ENCODE results near the gene PDE4A. TPM values are rescaled to one million over a fixed set of nuclear protein-coding genes. Genes with fewer than 3 reads are reported as not detected.
A peak's percentile ranks its signal among the peaks of the same experiment; 100 is the strongest.

Gene PDE4A
- total and polyA plus RNA-seq, 2 of the 13 experiments (the other 11 are each of a cell fraction or from before 2014, with no cell fraction given), result 1.1 to 4.1 TPM

DNA sequence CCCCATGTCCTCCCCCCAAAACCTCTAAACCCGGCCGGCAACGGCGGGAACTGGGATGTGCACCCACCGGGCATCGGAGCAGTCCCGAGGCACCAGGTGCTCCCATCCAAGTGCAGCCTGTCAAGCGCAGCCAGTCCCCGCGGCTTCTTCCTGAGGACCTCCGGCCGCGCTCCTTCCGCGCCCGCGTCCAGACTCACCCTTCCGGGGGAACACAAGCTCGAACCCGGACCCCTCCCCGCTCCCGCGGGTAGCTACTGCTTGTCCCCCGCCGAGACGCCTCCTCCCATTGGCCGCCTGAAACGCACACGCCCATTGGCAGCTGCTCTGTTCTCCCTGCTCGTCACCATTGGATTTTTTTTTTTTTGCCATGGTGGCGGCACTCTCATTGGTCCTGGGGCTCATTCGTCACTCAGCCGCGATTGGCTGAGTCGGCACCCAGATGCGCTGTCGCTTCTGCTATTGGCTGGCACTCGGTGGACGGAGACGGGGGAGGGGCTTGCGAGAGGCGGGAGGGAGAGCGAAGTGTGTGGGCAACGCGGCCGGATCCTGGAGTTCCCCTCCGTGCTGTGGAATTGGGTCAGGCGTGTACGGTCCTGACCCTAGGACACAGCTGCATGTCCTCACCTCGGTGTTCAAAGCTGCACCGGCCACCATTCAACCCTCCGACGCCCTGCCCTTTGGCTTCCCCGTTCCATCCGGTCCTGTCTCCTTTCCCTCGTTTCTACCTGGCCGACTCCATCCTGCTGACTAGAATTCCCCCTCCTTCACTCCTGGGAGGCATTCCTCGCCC, 39.8 kb upstream of the PDE4A start, which contains the start of gene TYK2 (continued):
- TF ChIP-seq, protein P1, sequence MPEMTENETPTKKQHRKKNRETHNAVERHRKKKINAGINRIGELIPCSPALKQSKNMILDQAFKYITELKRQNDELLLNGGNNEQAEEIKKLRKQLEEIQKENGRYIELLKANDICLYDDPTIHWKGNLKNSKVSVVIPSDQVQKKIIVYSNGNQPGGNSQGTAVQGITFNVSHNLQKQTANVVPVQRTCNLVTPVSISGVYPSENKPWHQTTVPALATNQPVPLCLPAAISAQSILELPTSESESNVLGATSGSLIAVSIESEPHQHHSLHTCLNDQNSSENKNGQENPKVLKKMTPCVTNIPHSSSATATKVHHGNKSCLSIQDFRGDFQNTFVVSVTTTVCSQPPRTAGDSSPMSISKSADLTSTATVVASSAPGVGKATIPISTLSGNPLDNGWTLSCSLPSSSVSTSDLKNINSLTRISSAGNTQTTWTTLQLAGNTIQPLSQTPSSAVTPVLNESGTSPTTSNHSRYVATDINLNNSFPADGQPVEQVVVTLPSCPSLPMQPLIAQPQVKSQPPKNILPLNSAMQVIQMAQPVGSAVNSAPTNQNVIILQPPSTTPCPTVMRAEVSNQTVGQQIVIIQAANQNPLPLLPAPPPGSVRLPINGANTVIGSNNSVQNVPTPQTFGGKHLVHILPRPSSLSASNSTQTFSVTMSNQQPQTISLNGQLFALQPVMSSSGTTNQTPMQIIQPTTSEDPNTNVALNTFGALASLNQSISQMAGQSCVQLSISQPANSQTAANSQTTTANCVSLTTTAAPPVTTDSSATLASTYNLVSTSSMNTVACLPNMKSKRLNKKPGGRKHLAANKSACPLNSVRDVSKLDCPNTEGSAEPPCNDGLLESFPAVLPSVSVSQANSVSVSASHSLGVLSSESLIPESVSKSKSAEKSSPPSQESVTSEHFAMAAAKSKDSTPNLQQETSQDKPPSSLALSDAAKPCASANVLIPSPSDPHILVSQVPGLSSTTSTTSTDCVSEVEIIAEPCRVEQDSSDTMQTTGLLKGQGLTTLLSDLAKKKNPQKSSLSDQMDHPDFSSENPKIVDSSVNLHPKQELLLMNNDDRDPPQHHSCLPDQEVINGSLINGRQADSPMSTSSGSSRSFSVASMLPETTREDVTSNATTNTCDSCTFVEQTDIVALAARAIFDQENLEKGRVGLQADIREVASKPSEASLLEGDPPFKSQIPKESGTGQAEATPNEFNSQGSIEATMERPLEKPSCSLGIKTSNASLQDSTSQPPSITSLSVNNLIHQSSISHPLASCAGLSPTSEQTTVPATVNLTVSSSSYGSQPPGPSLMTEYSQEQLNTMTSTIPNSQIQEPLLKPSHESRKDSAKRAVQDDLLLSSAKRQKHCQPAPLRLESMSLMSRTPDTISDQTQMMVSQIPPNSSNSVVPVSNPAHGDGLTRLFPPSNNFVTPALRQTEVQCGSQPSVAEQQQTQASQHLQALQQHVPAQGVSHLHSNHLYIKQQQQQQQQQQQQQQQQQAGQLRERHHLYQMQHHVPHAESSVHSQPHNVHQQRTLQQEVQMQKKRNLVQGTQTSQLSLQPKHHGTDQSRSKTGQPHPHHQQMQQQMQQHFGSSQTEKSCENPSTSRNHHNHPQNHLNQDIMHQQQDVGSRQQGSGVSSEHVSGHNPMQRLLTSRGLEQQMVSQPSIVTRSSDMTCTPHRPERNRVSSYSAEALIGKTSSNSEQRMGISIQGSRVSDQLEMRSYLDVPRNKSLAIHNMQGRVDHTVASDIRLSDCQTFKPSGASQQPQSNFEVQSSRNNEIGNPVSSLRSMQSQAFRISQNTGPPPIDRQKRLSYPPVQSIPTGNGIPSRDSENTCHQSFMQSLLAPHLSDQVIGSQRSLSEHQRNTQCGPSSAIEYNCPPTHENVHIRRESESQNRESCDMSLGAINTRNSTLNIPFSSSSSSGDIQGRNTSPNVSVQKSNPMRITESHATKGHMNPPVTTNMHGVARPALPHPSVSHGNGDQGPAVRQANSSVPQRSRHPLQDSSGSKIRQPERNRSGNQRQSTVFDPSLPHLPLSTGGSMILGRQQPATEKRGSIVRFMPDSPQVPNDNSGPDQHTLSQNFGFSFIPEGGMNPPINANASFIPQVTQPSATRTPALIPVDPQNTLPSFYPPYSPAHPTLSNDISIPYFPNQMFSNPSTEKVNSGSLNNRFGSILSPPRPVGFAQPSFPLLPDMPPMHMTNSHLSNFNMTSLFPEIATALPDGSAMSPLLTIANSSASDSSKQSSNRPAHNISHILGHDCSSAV (CRISPR knock-in tag; IDR thresholded peaks at IDR 0.05; ENCODE audit: borderline replicate concordance), result no peak
- TF ChIP-seq NONO (IDR thresholded peaks at IDR 0.05) (no peak), NONO (CRISPR knock-in tag; conservative IDR thresholded peaks at IDR 0.05) (peak; percentile 81), ZSCAN21 (CRISPR knock-in tag; IDR thresholded peaks at IDR 0.05; ENCODE audit: borderline replicate concordance) (peak; percentile 31; the same call in 1 of the 2 replicates), NFYC (CRISPR knock-in tag; IDR thresholded peaks at IDR 0.05) (peak; percentile 99), PPARG (CRISPR knock-in tag; conservative IDR thresholded peaks at IDR 0.05) (0 out of 2 replicates have a peak, but pooled peaks have one; percentile 14), KLF16 (CRISPR knock-in tag; IDR thresholded peaks at IDR 0.05) (peak in 1 of 2 experiments; percentile 48; a peak in 1 of 4 replicates), CCDC6 (CRISPR knock-in tag; IDR thresholded peaks at IDR 0.05) (peak; percentile 65), ZNF564 (CRISPR knock-in tag; IDR thresholded peaks at IDR 0.05) (peak; percentile 55; the same call in 1 of the 2 replicates), TCF12 (IDR thresholded peaks at IDR 0.05) (no peak), TCF12 (CRISPR knock-in tag; IDR thresholded peaks at IDR 0.05) (no peak), MTA1 (CRISPR knock-in tag; IDR thresholded peaks at IDR 0.05; ENCODE audit: borderline replicate concordance) (0 out of 2 replicates have a peak, but pooled peaks have one; percentile 33), ZNF543 (CRISPR knock-in tag; IDR thresholded peaks at IDR 0.05) (no peak), CEBPB (IDR thresholded peaks at IDR 0.05; ENCODE audit: borderline replicate concordance, low read depth, low read length) (no peak), ZNF678 (CRISPR knock-in tag; IDR thresholded peaks at IDR 0.05) (0 out of 2 replicates have a peak, but pooled peaks have one; percentile 4), SMAD9 (CRISPR knock-in tag; IDR thresholded peaks at IDR 0.05) (no peak), JDP2 (CRISPR knock-in tag; IDR thresholded peaks at IDR 0.05; ENCODE audit: borderline replicate concordance) (no peak; the same call in 1 of the 2 replicates), RFX1 (IDR thresholded peaks at IDR 0.05) (peak; percentile 10; the same call in 1 of the 2 replicates), THYN1 (CRISPR knock-in tag; IDR thresholded peaks at IDR 0.05; ENCODE audit: borderline replicate concordance, low read depth) (no peak)
- TF ChIP-seq, protein P2, sequence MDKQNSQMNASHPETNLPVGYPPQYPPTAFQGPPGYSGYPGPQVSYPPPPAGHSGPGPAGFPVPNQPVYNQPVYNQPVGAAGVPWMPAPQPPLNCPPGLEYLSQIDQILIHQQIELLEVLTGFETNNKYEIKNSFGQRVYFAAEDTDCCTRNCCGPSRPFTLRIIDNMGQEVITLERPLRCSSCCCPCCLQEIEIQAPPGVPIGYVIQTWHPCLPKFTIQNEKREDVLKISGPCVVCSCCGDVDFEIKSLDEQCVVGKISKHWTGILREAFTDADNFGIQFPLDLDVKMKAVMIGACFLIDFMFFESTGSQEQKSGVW (CRISPR knock-in tag; IDR thresholded peaks at IDR 0.05; ENCODE audit: borderline replicate concordance), result no peak
- TF ChIP-seq, protein P3, sequence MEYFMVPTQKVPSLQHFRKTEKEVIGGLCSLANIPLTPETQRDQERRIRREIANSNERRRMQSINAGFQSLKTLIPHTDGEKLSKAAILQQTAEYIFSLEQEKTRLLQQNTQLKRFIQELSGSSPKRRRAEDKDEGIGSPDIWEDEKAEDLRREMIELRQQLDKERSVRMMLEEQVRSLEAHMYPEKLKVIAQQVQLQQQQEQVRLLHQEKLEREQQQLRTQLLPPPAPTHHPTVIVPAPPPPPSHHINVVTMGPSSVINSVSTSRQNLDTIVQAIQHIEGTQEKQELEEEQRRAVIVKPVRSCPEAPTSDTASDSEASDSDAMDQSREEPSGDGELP (IDR thresholded peaks at IDR 0.05; ENCODE audit: borderline replicate concordance, low read depth), result no peak
